ENCODE data around the gene CCDC171.
"Not testable (repeated sequence)": the region's sequence is repeated elsewhere in the genome, so short reads cannot be mapped to it uniquely, and the experiment has no call there.

CCDC171 gene

GRCh38 chr9:15552636-15553527, at the start of gene CCDC171:
Gene CCDC171, plus strand, starts transcription at chr9:15553043. Its CDS starts 11,046 bp downstream, at chr9:15564089.
- peak; percentile 73 to 79 for DNase-seq (ENCODE audit: low read depth in 2 of 2)

GRCh38 chr9:15505921-15506320, 46.9 kb upstream of the CCDC171 start:
- DNase-seq (ENCODE audit: low read depth in 2 of 2): no peak

GRCh38 chr9:15509931-15510788, 42.7 kb upstream of the CCDC171 start:
- DNase-seq (ENCODE audit: low read depth in 2 of 2): peak; percentile 36 to 46

GRCh38 chr9:15510789-15511575, 41.9 kb upstream of the CCDC171 start, which contains the start of gene PSIP1:
Gene PSIP1, minus strand, starts transcription at chr9:15510970. Its CDS starts 782 bp downstream, at chr9:15510188.
- peak; percentile 72 to 73 for DNase-seq (ENCODE audit: low read depth in 2 of 2)

- DNase-seq (ENCODE audit: low read depth in 2 of 2): no peak
Measured at GRCh38 chr9:15512204-15512603, 40.6 kb upstream of the CCDC171 start.

- no peak for DNase-seq (ENCODE audit: low read depth in 2 of 2)
Measured at GRCh38 chr9:15512889-15513288, 40.0 kb upstream of the CCDC171 start.

- no peak for DNase-seq (ENCODE audit: low read depth in 2 of 2)
Measured at GRCh38 chr9:15513335-15513734, 39.5 kb upstream of the CCDC171 start.

- DNase-seq (ENCODE audit: low read depth in 2 of 2): no peak
Measured at GRCh38 chr9:15519831-15520230, 33.0 kb upstream of the CCDC171 start.

- no peak for DNase-seq (ENCODE audit: low read depth in 2 of 2)
Measured at GRCh38 chr9:15521254-15521653, 31.6 kb upstream of the CCDC171 start.

GRCh38 chr9:15522130-15522755, 30.6 kb upstream of the CCDC171 start:
- no peak for DNase-seq (ENCODE audit: low read depth in 2 of 2)

GRCh38 chr9:15524845-15525455, 27.9 kb upstream of the CCDC171 start:
- DNase-seq (ENCODE audit: low read depth in 2 of 2): no peak

- no peak for DNase-seq (ENCODE audit: low read depth in 2 of 2)
Measured at GRCh38 chr9:15525958-15526357, 26.9 kb upstream of the CCDC171 start.

- DNase-seq (ENCODE audit: low read depth in 2 of 2): not testable (repeated sequence)
Measured at GRCh38 chr9:15527035-15527434, 25.8 kb upstream of the CCDC171 start.

GRCh38 chr9:15529566-15530324, 23.1 kb upstream of the CCDC171 start:
- DNase-seq (ENCODE audit: low read depth in 2 of 2): no peak

GRCh38 chr9:15531380-15531779, 21.5 kb upstream of the CCDC171 start:
- DNase-seq (ENCODE audit: low read depth in 2 of 2): no peak

GRCh38 chr9:15541872-15542271, 11.0 kb upstream of the CCDC171 start:
- DNase-seq (ENCODE audit: low read depth in 2 of 2): no peak

GRCh38 chr9:15542624-15543023, 10.2 kb upstream of the CCDC171 start:
- no peak for DNase-seq (ENCODE audit: low read depth in 2 of 2)

- no peak for DNase-seq (ENCODE audit: low read depth in 2 of 2)
Measured at GRCh38 chr9:15543047-15543813, 9.6 kb upstream of the CCDC171 start.

GRCh38 chr9:15549611-15550010, 3.2 kb upstream of the CCDC171 start:
- no peak for DNase-seq (ENCODE audit: low read depth in 2 of 2)
